GM21576 (cell line): ENCODE results near the gene INHBB.

Experiments used
- ATAC-seq: cut with Tn5 transposase; IDR thresholded peaks from one replicate; pipeline ENCODE4 v1.9.1; 2021; ENCODE audit warnings: mild to moderate bottlenecking, moderate library complexity; ENCODE audit not compliant: unreplicated experiment

The INHBB gene

DNA sequence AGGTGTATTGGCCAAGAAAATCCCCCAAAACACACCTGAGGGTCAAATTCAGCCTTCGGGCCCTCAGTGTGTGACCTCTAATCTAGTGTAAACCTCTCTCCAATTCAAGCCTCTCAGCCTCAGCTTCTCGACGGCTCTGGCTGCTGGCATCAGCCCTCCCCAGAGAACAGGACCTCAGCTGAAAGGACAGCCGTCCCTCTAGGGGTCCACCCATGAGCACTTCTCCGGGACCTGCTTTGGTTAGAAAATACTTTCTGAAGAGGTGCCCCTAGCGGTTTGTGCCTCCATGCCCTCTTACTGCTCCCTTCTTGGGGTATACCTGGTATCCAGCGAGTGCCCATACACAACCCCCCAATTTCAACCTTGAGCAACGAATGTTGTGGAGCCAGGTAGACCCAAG is 48.8 kb downstream of the INHBB start:
- ATAC-seq = no peak

DNA sequence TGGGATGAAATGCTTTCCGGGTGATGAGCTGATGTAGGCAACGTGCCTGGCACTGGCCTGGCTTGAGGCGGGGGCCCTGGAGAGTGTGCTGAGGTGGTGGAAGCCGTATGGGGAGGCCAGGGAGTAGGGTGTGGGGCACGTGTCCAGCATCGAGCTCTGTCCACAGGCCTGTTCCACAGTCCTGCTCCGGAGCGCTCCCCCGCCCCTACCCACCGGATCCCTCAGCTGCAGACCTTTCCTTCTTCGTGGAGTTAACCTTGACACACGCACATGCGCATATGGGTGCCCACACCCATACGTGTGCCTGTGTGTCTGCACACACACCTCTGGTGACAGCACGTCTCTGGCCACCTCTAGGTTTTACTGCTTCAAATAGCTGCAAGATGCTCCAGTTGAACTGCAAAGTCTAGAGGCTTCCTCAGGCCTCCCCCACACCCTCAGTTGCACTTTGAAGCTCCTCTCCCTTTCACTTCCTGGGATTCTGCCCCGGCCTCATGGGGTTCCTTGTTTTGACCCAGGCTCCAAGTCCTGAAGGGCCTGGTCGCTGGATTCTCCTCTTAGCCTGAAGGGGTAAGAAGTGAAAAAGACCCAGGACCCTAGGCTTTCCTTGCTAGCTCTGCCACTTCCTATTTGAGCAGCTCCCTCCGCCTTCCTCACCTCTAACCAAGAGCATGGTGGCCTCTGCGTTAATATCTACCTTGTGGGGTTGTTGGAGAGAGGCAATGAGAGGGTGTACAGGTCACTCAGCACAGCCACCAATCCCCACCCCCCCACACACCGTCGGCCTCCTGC is 49.5 kb downstream of the INHBB start:
- ATAC-seq = no peak

DNA sequence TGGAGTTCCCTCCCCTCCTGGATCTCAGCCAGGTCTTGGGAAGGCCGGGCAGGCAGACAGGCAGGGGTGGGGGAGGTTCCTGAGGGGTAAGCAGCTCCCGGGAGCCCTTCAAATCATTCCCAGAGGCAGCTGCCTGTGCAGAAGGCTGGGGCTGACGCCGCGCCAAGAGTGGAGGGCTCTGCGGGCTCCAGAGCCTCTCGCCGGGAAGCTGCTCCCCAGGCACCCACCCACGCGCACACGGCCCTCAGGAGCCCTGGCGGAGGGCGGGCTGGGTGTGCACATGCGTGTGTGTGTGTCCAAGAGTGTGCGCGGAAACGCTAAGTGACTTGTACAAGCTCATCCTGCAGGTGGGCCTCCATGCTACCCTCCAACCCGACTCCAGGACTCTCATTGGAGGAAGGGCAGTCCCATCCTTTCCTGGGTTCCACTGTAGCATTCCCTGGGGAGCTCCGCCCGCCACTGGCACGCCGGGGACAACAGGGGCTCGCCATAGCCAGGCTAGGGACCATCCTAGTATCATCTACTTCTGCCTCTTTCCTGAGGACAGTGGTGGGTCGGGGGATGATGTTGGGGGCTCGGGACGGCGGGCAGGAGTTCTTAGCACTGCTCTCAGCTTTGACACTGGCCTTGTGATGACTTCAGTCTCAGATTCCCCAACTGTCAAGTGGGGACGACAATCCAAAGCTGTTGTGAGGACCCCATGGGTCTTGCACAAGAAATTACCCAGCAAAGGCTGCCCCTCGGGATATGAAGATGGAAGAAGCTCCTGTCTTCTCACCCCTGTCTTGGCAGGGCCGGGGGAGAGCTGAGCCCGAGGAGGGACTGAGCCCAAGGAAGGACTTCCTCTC is 50.3 kb downstream of the INHBB start:
- ATAC-seq = no peak

DNA sequence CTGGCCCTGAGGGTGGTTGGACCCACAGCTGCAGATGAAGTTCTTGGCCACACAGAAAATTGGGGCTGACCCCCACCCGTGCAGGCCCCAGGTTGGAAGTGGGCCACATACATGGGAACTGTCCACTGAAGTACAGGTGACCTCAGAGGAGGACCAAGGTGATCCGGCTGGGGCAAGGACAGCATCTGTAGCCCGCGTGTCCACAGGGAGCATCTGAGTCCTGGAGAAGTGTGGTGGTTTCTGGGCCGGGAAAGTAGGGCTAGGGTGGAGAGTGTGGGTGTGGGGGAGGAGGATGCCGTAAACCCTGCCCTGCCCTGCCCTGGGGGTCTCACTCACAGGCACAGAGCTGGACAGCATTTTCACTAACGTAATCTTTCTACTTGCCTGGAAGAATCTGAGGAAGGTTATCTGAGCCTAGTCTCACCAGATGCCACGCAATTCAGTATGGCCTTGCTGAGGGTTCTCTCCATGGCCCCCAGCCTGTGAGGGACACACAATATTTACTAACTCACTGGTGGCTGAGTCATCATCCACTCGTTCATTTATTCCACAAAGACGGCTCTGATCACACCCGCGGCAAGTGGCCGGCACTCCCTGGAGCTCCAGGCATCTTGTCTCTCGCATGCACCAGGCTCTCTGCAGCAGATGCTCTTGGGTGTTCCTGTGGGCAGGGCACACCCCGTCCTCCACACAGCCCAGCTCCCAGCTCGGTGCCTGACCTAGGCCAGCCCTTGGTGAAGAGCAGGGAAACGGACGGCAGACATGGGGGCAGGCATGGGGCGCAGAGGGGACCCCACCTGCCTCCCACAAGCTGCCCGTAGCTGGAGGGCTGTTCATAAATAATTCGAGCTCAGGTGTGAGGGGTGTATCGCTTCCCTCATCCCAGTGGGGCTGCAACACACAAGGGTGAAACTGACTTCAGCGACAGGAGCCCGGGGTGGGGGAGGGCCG is 51.2 kb downstream of the INHBB start:
- no peak for ATAC-seq

DNA sequence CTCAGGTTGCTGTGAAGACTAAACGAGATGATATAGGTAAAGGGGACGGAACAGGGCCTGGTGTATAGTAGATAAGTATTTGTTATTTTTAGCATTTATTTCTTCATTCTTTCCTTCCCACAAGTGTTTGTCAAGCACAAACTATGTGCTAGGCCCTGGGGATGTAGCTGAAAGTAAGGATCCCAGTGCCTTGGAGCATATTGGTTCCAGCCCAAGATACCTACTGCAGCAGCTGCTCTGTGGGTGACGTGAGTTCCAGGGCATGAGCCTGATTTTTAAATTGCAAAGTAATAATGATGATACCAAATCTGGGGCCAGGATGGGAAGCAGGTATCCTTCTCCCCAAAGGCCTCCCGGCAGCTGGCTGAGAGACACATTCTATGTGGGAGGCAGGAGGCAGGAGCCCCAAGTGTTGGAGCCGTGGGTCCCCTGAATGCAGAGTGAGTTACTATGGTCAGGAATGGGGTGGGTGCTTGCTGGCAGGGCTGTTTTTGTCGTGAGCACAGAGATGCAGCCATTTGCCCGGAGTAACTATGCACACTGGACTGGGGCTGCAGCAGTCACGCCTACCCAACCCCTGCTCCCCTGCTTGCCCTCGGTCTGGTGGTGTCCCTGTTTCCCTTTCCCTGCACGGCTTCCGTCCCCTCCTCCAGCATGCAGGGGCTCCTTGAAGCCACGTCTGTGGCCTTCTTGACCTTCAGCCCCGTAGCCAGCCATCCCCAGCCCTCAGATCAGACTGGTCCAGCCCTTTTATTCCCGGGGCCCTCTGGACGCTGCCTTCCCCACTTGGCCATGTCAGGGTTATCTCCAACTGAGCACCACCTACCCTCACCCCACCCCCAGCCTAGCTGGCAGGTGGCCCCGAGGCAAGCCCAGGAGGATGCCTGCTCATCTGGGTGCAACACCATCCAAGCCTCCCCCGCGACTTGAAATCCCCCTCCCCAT is 52.4 kb downstream of the INHBB start:
- no peak for ATAC-seq

DNA sequence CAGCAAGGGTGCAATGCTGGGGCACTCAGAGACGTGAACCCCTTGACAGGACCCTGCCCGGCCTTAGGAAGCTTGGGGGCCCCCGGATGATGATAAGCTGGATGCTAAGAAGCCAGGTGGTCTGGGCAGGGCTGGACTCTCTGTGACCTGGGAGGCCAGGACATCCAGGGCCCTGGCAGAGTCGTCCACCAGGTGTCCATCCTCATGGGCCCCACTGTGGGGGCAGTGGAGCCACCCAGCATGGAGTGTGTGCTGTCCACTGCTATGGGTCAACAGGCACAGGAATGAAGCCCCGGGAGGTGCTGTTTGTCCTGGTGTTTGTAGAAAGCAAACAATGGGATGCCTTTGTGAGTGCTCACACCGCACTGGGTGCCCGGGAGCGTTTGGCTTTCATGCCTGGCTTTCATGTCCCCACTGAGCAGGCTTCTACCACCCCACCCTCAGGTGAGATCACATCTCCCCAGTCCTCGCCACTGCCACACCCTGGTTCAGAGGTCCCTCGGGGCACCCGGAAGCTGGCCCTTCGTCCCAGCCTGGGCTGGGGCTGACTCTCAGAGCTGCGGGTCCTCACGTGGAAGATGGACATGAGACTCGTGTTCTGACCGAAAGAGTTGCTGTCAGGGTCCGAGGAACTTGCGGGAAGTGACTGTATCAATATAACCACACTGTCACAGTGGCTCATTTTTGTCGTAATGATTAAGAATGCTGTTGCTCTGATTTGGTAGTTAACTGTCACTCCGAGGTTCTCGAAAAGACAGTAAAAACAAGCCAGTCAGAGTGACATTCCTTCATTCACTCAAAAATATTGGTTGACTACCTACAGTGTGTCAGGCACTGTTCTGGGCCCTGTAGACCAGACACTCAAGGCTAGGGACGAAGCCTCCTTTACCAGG is 53.3 kb downstream of the INHBB start:
- ATAC-seq = no peak

DNA sequence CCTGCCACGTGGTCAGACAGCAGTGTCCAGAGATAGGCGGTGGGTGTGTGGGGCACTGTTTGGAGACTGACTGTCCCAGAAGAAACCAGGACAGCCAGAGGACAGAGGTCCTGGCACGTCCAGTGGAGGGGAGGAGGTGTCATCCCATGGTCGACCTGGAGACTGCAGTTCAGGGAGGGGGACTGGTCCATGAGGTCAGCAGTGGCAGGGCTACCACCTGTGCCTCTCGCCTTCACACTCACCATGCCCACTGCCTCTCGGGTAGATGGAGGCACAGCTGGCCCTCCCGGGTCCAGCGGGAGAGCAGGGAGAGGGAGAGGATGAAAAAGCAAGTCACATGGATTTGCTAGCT is 53.9 kb downstream of the INHBB start:
- ATAC-seq = no peak

DNA sequence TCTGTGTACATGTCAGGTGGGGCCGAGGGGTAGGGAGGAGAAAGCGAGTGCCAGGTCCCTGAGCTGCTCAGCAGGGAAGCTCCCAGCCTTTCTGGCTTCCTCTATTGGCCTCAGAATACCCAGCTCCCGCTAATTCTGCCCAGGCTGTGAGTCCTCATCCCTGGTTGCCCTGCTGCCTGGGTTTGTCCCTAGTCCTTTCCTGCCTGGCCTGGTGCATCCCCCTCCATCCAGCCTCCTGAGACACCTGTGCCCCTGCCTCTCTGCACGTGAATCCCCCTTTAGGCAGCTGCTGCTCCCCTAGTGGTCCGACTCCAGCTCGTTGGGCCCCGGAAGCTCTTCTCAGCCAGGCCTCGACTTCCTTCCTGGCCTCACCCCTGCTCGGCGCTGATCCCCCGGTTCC is 54.6 kb downstream of the INHBB start:
- ATAC-seq = no peak
